Neutrophil (primary cell): ENCODE results near the gene ANKRD52.

Experiments used
- H3K27ac ChIP-seq: fragments of 200-600 bp; sonication (generic); 2 replicates; pipeline ENCODE4 v1.5.1; 2016; ENCODE audit warnings: mild to moderate bottlenecking, moderate library complexity
- H3K27me3 ChIP-seq: fragments of 200-600 bp; sonication (generic); 2 replicates; pipeline ENCODE4 v1.6.0; 2016; ENCODE audit warnings: mild to moderate bottlenecking
- H3K36me3 ChIP-seq: fragments of 200-600 bp; sonication (generic); 2 replicates; pipeline ENCODE4 v1.5.1; 2017
- H3K4me1 ChIP-seq, 2 experiments: fragments of 200-600 bp in 1 of 2; sonication (generic) in 1 of 2; 1 replicate in 1 of 2; 2 replicates in 1 of 2; pipeline versions ENCODE4 v1.5.1 to v1.6.1; 2013 to 2016; ENCODE audit warnings: low read depth in 1 of 2, low read length in 1 of 2, mild to moderate bottlenecking in 1 of 2, moderate library complexity in 1 of 2; ENCODE audit not compliant: control insufficient read depth in 1 of 2, insufficient read depth in 1 of 2
- H3K4me3 ChIP-seq, 2 experiments: fragments of 200-600 bp in 1 of 2; sonication (generic) in 1 of 2; 1 replicate in 1 of 2; 2 replicates in 1 of 2; pipeline ENCODE4 v1.5.1; 2013 to 2016; ENCODE audit warnings: low read depth in 1 of 2, low read length in 1 of 2, mild to moderate bottlenecking in 1 of 2, moderate library complexity in 1 of 2
- H3K9me3 ChIP-seq: fragments of 200-600 bp; sonication (generic); 2 replicates; pipeline ENCODE4 v1.5.1; 2016
- TF ChIP-seq, protein P1 (sequence below): fragments of 200-600 bp; sonication (generic); IDR thresholded peaks from 2 replicates; pipeline ENCODE4 v1.5.1; 2016; ENCODE audit warnings: antibody characterized with exemption

ANKRD52 gene

DNA sequence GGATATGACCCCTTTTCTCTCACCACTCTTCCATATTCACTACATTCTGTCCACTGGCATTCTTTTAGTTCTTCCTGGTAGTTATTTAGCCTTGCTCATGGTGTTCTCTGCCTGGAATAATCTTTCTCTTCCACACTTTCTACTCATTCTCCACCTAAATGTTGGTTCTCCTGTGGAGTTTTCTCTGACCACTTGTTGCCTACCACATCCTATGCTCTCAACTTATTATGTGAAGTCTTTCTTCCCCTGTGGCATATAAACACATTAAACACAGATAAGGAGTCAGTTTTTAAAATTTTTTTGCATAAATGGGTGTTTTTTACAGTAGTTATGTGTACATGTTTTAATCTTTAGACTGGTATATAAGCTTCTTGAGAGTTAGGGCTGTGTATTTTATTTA is 65.6 kb downstream of the ANKRD52 start:
- TF ChIP-seq, protein P1, sequence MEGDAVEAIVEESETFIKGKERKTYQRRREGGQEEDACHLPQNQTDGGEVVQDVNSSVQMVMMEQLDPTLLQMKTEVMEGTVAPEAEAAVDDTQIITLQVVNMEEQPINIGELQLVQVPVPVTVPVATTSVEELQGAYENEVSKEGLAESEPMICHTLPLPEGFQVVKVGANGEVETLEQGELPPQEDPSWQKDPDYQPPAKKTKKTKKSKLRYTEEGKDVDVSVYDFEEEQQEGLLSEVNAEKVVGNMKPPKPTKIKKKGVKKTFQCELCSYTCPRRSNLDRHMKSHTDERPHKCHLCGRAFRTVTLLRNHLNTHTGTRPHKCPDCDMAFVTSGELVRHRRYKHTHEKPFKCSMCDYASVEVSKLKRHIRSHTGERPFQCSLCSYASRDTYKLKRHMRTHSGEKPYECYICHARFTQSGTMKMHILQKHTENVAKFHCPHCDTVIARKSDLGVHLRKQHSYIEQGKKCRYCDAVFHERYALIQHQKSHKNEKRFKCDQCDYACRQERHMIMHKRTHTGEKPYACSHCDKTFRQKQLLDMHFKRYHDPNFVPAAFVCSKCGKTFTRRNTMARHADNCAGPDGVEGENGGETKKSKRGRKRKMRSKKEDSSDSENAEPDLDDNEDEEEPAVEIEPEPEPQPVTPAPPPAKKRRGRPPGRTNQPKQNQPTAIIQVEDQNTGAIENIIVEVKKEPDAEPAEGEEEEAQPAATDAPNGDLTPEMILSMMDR: no peak
- Histone ChIP-seq H3K36me3 (no peaks in the 10 kb centered on the region), H3K4me3 (no peak overlapping the region)

DNA sequence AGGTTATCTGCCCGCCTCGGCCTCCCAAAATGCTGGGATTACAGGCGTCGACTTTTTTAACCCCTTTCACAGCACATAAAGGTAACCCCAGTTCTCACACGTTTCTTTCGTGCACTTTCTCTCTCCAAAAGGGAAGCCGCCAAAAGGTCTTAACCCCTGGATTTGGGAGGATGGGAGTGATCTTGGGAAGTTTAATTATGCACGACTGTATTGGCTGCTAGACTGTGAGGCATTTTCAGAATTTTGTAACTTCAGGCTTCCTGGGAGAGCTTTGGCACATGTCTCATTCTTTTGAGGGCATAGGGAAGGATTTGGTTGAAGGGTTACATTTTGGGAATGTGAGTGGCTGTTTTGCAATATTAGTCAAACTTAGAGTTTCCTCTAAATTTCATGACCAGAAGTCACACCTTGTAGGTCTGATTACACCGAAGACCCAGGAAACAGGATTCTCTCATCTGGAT is 67.5 kb downstream of the ANKRD52 start:
- TF ChIP-seq, protein P1: no peak
- Histone ChIP-seq H3K4me1 (peaks cover 34 to 36% of the 10 kb centered on the region in 2 experiments), H3K27ac (peak overlapping the region; percentile 76), H3K9me3 (no peaks in the 10 kb centered on the region), H3K27me3 (no peaks in the 10 kb centered on the region), H3K4me3 (peak overlapping the region; percentile 67 to 74), H3K36me3 (peaks cover 11% of the 10 kb centered on the region)

More for the DNA sequence above, 65.6 kb downstream of the ANKRD52 start:
- peaks cover 26% of the 10 kb centered on the region in 2 experiments for H3K4me1 ChIP-seq
- no peaks in the 10 kb centered on the region for H3K27me3 ChIP-seq
- H3K9me3 ChIP-seq: no peaks in the 10 kb centered on the region
- no peak overlapping the region for H3K27ac ChIP-seq

DNA sequence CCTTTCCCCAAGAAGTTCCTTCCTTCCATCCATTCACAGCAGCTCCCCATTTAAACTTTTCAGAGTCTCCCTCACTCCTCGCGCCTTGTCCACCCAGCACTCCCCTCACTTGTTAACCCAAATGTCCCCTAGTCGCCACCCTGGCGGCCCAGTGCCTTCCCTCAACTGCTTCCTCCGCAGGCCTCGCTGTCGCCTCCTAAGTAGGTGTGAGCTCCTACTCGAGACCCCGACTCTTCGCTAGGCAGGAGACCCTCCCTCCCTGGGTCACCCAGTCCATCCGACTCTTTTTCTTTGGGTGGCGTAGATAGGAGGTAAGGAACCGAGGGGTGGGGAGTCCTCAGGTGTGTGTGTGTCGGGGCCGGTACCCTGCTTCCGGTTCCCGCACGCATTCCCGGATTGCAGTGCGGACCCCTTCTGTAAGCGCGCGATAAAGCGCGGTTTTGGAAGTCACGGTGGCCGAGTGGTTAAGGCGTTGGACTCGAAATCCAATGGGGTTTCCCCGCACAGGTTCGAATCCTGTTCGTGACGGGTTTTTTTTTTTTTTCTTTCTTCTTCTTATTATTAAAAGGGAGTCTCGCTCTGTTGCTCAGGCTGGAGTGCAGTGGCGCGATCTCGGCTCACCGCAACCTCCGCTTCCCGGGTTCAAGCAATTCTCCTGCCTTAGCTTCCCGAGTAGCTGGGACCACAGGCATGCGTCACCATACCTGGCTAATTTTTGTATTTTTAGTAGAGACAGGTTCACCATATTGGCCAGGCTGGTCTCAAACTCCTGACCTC is 68.1 kb downstream of the ANKRD52 start:
- Histone ChIP-seq H3K4me3 (peak overlapping the region; percentile 67 to 74), H3K9me3 (no peaks in the 10 kb centered on the region), H3K27me3 (no peaks in the 10 kb centered on the region), H3K4me1 (peaks cover 34 to 36% of the 10 kb centered on the region in 2 experiments), H3K27ac (peak overlapping the region; percentile 76), H3K36me3 (peaks cover 17% of the 10 kb centered on the region)
- TF ChIP-seq, protein P1: no peak

DNA sequence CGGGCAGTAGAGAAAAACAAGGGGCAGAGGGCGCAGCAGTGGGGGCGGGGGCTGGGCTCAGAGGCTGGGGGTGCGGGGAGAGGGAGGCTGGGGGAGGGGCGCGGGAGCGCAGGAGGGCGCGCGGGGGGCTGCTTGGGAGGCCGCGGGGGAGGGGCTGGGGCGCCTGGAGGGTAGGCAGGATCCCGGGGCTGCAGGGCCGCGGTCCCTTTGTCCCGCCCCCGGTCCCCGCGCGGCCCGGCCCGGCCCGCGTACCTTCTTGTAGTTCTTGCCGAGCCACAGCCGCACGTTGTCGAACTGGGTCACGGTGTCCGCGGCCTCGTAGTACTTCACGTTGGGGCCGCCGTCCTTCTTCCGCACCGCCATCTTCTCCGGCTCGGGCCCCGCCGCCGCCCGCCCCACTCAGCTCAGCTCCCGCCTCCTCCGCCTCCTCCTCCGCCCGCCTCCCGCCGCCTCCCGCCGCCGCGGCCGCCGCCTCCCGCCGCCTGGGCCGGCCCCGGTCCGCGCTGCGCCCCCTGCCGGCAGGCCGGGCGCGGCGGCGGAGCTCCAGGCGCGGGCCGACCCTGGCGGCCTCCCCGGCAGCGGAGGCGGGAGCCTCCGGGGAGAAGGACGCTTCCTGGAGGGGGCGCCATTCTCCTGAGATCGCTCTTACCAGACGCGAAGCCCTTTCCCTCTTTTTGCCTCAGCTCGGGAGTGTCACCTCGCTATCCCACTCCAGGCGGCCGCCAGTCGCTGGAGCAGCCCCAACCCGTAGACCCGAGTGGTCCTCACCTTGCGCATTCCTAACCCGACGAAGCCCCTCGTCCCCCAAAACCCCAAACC is 68.9 kb downstream of the ANKRD52 start, which contains the start of gene SMARCC2:
Gene SMARCC2, minus strand, starts transcription at position 385 of the 819 bp plus-strand sequence. Its CDS starts 22 bp downstream, at position 363.
- no peaks in the 10 kb centered on the region for H3K27me3 ChIP-seq
- peaks cover 34 to 36% of the 10 kb centered on the region in 2 experiments for H3K4me1 ChIP-seq
- H3K4me3 ChIP-seq: peak within 1 kb of the TSS; percentile 67 to 74
- TF ChIP-seq, protein P1: peak; percentile 87
- H3K36me3 ChIP-seq: peaks cover 25% of the 10 kb centered on the region
- peak within 1 kb of the TSS; percentile 76 for H3K27ac ChIP-seq
- no peaks in the 10 kb centered on the region for H3K9me3 ChIP-seq

DNA sequence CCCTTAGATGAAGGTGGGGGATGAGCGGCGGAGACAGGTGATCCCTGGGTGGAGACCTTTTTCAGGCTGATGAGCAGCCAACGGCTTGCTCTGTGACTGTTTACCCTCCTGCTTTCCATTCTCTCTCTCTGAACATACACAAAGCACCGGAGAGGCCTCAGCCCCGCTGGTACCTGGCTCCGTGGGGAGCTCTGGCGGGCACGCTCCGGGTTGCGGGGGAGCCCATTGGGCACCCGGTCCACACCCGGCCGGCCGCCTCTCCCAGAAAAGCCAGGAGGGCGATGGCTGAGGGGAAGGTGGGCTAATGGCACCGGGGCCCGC is 69.4 kb downstream of the ANKRD52 start:
- Histone ChIP-seq H3K36me3 (peaks cover 31% of the 10 kb centered on the region), H3K27ac (peak overlapping the region; percentile 76), H3K4me3 (peak overlapping the region; percentile 67 to 74), H3K9me3 (no peaks in the 10 kb centered on the region), H3K27me3 (no peaks in the 10 kb centered on the region), H3K4me1 (peaks cover 34 to 36% of the 10 kb centered on the region in 2 experiments)
- TF ChIP-seq, protein P1: no peak
